Stimulated activated CD4-positive, alpha-beta T cell treated with anti-CD3 and anti-CD28 coated beads, Interleukin-4, amount 100 ng/mL, for 24 hours (primary cell): ENCODE results near the gene EIF1B.

Source experiments
- DNase-seq: peaks from one replicate; pipeline ENCODE4 v3.0.0-alpha.2; 2020

Gene EIF1B

DNA sequence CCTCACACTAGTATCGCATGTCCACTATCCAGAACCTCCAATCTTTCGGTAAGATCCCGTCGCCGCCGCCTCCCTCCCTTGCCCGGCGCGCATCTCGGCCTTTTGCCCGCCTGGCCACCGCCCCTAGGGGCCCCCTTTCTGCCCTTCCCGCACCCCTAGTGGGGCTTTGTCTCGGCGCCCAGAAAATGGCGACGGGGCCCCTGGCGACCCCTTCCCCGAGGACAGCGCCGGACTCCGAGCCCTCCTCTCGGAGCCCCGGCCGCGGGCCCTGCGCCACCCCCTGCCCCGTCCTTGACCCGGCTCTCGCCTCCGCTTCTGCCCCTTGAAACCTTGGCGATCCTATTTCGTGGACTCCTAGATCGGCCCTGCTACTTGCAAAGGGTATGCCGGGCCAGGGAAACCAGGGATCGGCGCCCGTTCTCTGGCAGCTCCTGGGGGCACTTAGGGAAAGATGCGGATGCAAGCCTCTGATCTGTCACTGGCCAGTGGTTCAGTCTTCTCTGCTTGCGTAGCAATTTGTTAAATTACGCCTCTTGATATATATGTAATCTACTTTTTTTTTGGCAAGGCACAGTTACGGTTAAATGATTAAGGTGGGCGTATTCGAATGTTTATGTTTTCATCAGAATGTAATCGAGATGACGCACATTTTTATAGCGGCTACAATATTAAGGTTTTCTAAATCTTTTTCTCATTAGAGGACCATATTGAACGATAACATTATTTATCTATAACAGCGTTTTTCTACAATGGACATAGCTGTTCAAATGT is 603 bp downstream of the EIF1B start:
- no peak for DNase-seq

DNA sequence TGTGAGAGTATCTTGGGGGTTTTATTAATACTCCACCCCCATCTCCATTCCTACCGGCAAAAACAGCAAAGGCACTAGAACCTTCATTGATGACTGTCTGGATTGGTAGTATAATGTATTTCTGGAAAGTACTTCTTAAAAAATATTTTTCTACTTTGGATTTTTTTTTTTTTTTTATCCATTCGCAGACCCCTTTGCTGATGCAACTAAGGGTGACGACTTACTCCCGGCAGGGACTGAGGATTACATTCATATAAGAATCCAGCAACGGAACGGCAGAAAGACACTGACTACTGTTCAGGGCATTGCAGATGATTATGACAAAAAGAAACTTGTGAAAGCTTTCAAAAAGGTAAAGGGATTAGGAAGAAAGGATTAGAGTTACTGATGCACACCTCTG is 1.2 kb downstream of the EIF1B start:
- DNase-seq: no peak

DNA sequence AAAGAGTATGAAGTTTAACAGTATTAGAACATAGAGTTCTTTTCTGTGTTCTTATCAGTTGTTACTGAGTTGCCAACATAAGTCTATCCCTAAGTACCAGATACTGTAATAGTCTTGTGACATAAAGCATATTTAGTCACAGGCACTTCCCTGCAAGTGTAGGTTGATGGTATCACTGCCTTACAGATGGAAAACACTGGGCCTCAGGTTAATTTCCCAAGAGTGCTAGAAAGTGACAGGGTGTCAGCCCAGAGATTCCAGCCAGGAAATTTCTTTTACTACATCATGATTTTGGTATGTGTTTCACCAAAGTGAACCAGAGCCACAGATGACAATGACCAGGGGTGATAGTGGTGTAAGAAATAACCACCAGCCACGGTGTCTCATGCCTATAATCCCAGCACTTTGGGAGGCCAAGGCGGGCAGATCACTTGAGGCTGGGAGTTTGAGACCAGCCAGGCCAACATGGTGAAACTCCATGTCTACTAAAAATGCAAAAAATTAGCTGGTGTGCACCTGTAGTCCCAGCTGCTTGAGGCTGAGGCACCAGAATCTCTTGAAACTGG is 3.2 kb downstream of the EIF1B start:
- no peak for DNase-seq

DNA sequence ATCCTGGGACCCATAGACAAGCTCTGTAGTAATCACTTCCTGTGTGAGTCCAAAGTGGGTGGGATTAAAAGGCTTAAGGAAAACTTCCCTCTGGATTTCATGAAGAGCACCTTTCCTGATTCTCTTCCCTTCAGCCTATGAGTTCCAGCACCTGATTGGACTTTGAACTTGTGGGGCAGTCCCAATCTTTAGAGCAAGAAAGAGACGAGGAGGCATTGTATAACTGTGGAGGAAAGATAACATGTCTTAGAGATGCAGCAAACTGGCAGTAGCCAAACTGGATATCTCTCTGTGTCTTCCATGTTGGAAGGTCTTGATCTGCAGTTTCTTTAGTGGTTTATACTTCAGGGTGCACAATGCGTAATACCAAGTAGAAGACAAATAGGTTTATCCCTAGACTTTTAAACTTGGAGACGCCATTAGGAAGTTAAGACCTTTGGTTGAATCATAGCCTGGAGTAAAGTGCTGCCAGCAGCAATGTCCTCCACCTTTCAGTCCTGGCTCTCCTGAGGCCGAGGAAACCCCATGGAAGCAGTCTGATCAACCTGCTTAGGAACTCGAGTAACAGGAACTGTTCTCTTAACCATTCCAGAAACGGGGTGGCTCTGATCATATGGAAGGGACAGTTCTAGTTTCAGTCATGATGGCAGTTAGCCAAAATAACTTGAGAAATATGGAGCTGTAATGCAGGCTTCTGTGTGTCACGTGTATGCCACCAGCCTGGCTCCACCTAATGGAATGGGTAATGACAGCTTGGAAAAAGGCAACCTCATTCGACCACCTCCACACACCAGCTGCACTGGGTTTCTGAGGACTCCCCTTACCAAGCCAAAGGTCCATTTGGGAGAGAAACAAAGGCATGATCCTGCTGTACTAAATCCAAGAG is 4.7 kb downstream of the EIF1B start:
- DNase-seq: no peak

DNA sequence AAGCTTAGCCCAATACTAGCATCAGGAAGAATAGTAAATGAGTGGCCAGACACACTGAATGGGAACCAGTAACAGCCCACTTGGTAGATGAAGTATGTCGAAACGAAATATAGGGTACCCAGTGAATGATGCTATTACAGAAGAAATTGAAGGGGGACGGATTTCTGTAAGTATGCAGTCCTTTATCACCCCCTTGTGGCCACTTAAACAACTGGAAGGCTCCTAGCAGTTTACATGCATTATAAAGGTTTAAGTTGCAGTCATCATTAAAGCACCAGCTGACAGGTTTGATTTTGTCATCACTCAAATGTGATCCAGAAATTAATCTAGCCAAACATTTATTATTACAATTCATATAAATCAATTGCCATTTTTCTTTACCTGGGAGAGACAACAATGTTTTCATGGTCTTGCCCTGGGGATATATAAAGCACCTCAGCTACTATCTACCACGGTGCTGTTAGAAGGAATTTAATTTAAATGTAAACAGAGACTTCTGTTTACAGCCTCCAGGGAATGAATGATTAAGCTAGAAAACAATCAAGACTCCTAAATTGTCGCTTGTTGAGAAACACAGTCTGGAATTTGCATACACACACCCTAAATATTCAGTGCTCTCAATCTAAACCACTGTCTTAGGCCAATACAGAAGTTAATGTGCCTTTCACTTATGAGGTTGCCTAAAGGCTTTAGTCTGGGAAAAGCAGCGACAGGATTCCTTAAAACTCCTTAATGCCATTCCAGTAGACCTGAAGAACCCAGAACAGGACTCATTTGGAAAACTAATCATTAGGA is 7.8 kb downstream of the EIF1B start:
- DNase-seq: peak; percentile 53

DNA sequence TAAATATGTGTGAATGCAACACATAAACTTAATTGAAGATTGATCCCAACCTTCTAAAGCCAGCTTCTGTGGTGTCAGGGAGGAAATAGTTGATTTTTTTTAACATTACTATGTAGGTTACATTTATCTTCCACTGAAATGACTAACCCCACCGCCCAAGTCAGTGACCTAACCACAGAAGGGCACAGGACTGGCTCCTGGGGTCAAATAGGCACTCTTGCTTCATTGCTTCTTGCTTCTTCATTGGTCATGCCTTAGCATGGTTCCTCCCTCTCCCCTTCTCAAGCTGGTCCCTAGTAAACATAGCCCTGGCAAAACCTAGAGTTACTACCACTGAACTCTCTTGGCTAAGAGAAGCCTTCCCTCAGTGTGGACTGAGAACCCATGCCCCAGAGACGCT is 12.3 kb downstream of the EIF1B start:
- no peak for DNase-seq

DNA sequence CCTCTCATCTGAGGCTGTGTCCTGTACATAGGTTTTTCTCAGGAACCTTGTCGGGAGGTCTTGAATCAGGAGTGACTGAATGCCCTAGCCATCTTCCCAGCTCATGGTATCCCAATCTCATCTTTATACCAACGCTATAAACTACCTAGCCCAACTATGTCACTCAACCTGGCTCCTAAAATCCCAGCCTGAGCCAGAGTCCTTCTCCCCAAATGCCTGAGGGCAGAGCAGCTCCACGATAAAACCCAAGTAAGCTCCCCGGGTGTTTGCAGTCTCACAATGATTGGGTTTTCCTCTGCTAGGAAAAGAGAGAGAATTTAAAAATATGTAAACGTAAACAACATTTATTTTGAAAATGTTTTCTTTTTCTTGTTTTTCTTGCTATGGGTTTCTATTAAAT is 14.4 kb downstream of the EIF1B start:
- no peak for DNase-seq

DNA sequence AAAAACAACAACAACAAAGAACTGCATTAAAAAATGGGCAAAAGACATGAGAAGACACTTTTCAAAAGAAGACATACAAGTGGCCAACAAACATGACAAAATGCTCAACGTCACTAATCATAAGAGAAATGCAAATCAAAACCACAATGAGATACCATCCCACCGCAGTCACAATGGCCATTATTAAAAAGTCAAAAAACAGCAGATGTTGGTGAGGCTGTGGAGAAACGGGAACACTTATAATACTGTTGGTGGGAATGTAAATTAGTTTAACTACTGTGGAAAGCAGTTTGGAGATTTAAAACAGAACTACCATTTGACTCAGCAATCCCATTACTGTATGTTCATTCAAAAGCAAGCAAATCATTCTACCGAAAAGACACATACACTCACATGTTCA is 15.1 kb downstream of the EIF1B start:
- DNase-seq: no peak

DNA sequence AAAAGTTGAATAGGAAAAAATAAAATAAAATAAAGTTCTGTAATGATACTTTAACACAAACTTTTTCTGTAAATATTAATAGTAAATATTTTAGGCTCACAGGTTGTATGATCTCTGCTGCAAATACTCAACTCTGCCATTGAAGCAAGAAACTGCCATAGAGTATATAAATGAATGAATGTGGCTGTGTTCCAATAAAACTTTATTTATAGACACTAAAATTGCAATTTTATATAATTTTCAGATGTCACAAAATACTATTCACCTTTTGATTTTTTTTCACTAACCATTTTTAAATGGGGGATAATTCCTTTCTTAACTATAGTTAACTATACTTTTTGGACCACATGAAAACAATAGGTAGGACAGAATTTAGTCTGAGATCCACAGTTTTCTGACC is 16.0 kb downstream of the EIF1B start:
- DNase-seq: no peak

DNA sequence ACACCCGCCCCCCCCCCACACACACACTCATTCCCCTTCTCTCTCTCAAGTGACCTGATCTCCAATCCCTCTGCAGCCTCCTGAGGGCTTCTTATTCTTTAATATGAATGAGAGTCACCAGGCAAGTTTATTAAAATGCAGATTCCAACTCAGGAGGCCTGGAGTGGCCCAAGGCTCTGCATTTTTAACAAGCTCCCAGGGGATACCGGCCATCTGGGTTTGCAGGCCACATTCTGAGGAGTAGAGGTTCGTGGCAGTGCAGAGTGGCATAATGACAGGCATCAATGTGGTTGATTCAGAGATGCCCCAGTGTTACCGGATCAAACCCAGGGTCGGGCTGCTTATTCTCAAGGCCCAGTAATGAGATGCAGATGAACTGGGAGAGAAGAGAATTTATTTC is 18.9 kb downstream of the EIF1B start:
- no peak for DNase-seq

DNA sequence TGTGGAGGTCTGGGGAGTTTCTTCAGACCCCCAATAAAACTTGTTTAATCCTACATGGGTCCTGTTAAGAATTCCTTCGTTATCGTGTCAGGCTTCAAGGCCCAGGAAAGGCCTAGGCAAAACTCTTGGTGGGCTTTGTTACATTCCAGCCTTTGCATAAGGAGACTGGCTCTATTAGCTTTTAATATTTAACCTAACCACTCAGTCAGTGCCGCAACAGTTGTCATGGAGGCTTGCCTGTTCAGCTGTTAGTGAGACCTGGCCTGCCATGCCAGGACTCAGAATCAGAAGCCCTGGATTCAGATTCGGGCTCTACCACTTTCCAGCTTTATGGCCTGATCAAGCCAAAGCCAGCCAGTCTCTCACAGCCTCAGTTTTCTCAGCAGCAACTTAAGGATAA is 19.6 kb downstream of the EIF1B start:
- DNase-seq: no peak

DNA sequence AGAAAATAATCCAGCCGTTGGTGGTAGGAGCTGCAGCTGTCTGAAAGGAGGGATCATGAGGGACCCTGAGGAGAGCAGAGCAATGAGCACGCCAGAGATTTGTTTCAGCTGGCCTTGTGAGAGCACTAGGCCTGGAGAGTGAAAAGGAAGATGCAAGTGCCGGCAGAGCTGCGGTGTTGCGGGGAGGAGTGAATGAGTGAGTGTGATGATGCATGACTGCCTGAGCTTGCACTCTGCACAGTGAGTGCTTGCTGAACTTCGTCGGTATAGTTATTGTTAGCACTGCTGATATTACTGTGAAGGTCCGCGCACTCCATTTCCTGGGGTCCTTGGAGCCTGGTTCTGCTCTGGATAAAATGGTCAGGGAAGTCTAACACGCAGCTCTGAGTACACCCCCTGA is 23.2 kb downstream of the EIF1B start:
- DNase-seq: no peak

DNA sequence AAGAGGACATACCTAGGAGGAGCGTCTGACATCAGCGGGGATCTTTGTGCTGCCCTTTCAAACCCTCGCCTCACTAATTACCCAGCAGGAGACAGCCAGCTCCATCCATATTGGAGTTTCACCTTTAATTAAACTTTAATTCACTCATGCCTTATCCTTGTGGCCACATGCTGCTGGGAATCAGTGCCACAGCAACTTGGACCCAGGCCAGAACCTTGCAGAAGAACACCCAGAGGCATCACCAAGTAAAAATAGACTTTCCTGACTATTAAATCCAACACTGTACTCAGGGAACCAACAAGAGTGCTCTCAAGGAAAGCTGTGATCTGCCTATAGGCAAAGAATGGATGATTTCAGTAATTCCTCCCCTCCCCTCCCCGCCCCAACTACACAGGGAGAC is 23.9 kb downstream of the EIF1B start:
- DNase-seq: no peak

DNA sequence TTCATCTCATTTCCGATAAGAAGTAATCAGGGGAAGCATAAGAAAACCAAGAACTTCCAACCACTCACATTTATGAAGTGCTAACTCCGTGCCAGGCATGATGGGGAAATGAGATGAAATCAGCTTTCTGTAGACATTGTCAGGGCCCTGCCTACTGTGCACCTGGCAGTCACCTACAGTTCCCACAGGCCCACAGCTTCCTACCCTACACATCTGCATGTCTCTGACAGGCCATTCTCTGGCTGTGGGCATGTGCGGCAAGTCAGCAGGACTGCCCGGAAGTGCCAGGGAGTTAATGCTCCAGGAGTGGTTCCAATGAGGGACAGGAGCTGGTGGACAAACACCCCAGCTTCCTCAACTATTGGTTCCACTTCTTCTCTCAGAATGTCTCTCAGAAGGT is 24.3 kb downstream of the EIF1B start:
- no peak for DNase-seq

DNA sequence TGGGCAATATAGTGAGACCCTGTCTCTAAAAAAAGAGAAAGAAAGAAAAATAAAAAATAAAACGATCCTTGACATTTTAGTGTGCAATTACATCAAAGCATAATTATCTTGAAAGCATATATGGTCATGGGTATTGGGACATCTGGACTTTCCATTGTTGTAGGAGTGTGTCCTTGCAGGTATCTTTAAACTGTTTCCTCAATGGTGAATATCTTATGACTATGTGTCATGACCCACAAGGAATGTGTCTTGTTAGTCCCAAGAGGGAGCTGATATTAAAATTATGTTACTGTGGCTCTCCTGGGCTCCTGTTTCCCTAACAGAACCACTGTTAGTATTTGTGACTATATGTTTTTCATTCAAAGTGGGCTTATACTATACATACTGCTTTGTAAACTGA is 26.6 kb downstream of the EIF1B start:
- no peak for DNase-seq

DNA sequence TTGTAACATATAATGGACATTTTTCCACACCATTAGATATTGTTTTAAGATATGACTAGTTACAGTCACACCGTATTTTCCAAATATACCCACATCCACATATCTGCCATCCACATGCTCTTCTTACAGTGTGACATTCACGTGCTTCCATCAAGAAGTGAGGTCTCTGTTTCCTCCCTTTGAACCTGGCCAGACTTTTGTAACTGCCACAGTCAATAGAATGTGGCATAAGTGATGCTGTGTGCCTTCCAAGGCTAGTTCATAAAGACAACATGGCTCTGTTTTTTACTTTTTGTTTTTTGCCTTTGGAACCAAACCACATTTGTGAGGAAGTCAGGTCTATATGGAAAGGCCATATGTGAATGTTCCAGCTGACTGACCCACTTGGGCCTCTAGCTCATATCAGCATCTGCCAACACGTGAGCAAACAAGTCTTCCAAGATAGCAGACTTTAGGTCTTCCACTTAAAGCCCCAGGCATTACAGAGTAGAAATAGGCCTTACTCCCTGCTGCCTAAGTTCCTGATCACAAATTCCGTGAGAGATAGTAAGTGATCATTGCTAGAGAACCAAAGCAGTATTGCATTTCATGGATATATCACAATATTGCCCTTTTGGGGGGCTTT is 27.1 kb downstream of the EIF1B start:
- no peak for DNase-seq

DNA sequence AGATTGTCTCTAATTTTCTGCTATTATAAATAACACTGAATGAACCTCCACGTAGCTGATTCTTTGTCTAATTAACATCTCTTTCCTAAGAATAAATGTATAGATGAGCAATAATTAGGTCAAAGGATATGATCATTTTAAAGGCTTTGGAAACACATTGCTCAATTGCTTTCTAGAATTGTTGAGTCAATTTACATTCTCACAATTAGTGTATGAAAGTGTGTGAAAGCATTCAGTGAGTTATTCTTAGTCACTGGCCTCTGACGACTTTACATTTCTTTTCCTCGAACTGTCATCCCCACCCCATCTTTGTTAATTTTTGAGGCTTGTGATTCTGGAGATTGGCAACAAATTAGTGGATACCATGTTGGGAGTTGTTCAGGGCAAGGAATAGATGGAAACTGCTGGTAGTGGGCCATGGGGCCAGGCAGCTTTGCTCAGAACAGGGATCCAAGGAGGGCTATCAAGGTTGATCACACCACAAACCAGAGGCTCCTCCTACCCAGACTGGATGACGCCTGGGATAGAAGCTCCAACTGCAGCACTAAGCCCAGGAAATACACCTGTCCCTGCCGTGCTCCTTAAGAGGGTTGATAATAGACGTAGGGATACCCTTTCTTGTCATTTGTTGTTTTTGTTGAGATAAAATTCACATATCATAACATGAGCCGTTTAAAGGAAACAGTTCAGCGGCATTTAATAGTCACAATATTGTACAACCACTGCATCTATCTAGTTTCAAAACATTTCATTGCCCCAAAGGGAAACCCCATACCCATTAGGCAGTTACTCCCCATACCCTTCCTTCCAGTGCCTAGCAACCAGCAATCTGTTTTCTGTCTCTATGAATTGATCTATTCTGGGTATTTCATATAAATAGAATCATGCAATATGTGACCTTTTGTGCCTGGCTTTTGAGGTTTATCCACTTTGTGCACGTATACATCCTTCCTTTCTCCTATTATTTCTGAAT is 27.9 kb downstream of the EIF1B start:
- DNase-seq: no peak

DNA sequence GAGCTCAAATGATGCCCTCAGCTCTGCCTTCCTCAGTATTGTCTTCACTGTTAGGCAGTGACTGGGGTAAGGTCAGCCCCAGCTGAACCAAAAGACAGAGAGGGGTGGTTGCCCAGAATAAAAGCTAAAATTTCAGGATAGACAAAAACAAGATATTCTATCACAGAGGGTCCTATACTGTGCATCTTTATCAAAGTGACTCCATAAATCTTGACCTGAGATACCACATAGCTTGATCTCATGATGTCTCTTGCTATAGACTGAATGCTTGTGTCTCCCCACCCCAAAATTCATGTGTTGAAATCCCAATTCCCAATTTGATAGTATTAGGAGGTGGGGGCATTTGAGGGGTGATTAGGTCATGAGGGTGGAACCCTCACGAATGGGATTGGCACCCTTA is 30.4 kb downstream of the EIF1B start:
- DNase-seq: no peak

DNA sequence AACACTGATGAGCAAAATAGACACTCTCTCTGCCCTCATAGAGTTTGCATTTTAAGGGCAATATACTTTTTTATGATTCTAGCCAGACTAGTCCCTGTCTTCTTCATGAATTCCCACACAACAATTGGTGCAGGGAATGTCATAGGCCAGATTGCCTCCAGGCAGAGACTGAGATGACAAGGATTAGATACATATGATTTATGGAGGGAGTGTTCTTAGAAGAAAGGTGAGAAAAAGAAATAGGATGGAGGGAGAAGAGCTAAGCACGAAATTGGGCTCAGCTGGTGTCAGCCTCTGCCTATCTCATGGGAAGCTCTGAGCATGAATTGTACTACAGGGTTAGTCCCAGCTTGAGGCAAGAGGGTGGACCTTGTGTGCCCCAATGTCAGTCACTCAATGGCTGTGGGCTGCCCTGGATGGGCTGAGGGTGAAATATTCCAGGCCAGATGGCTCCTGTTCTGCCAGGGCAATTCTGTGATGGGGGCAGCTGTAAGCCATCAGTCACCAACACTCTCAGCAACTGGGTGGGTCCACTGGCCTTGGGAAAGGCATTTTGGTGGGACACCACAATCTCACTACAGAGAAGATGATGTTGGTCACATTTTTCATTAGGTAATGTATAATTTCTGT is 31.1 kb downstream of the EIF1B start:
- no peak for DNase-seq

DNA sequence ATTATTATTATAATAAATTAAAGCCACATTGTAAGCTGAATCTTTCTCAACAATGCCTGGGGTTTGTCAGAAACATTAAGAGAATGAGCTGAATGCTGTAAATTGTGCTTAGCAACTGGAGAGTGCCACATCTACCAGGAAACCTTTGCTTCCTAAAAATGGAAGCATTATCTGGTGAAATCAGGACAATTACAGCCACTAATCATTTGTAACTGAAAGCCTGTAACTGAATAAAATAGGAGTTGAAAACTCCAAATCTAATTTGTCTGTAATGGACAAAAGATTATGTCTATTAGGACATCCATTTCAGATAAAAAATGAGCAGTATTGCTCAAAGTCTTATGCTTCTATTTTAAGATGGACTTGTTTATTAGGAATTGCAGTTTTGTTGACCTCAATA is 32.2 kb downstream of the EIF1B start:
- no peak for DNase-seq

DNA sequence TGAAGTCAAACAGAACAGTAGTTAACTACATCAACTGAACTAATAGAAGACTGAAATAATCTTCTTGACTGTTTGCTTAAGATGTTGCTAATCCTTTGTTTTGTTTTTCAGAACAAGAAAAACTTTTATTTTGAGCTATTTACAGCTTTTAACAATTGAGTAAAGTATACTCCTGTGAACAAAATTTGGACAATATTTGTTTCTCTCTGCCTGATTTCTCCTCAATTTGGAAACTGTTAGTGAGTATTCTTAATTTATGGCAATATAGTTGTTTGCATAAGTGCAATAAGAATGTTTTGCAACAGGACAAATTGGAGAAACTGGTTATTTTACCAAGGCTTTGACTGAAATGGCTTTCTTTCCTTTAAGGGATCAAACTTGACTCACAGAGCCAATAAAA is 41.0 kb downstream of the EIF1B start:
- DNase-seq: no peak
